ENCODE measurements around the gene SAMD4A.

DNA sequence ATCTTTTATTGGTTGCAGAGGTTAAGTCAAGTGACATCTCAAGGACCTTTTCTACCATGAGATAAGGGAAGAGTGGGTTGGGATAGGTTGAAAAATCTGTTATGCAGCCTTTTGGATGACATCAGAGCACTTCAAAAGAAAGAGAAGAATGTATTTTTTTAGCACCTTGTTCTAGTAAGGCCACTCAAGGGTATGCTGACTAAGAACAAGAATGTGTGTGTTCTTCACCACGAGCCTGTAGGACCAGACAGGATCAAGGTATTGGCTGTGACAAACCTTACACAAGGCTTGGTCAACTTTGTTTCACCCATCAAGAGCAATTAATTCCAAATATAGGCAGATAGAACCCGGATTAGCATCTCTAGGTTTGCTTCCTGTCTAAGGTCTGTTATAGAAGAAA lies 142.5 kb downstream of the SAMD4A start:
- TF ChIP-seq, protein P1, sequence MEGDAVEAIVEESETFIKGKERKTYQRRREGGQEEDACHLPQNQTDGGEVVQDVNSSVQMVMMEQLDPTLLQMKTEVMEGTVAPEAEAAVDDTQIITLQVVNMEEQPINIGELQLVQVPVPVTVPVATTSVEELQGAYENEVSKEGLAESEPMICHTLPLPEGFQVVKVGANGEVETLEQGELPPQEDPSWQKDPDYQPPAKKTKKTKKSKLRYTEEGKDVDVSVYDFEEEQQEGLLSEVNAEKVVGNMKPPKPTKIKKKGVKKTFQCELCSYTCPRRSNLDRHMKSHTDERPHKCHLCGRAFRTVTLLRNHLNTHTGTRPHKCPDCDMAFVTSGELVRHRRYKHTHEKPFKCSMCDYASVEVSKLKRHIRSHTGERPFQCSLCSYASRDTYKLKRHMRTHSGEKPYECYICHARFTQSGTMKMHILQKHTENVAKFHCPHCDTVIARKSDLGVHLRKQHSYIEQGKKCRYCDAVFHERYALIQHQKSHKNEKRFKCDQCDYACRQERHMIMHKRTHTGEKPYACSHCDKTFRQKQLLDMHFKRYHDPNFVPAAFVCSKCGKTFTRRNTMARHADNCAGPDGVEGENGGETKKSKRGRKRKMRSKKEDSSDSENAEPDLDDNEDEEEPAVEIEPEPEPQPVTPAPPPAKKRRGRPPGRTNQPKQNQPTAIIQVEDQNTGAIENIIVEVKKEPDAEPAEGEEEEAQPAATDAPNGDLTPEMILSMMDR (conservative IDR thresholded peaks at IDR 0.05), result no peak
- no peak for TF ChIP-seq ZFX (IDR thresholded peaks at IDR 0.05)

Measured in C4-2B (cell line).